Loucy (cell line): ENCODE measurements around the gene NCKIPSD.

Experiments
- CTCF ChIP-seq: fragments of 200-600 bp; sonication (generic); conservative IDR thresholded peaks from 2 replicates; pipeline ENCODE4 v1.5.1; 2014; ENCODE audit warnings: mild to moderate bottlenecking, antibody characterized with exemption, low read length
- EZH2phosphoT487 ChIP-seq: fragments of 200-600 bp; IDR thresholded peaks from 2 replicates; pipeline ENCODE4 v1.6.1; 2018; ENCODE audit warnings: antibody characterized with exemption, mild to moderate bottlenecking, moderate library complexity, borderline replicate concordance

- TF ChIP-seq CTCF (no peak), EZH2phosphoT487 (no peak)
Observed at GRCh38 chr3:48651771-48652170, 33.9 kb downstream of the NCKIPSD start.
